Gastroesophageal sphincter (tissue), 4 donors: Measurements from ENCODE around the gene ABCA6. TPM values are rescaled to one million over a fixed set of nuclear protein-coding genes. Genes with fewer than 3 reads are reported as not detected.
"Not testable (repeated sequence)": the region's sequence is repeated elsewhere in the genome, so short reads cannot be mapped to it uniquely, and the experiment has no call there.

Experiments
- ATAC-seq: fragments of 150-250 bp; one replicate; pipeline ENCODE4 v1.9.1; 2016; ENCODE audit warnings: mild to moderate bottlenecking, moderate library complexity
- H3K27ac ChIP-seq, 4 donors: fragments of 200-600 bp; sonication (generic) in 3 of 4; 1 replicate in 3 of 4; 2 replicates in 1 of 4; pipeline ENCODE4 v1.5.1; 2016 to 2019
- H3K27me3 ChIP-seq: fragments of 200-600 bp; sonication (generic); one replicate; pipeline ENCODE4 v1.5.1; 2019
- H3K36me3 ChIP-seq, 2 donors: fragments of 200-600 bp; sonication (generic); one replicate each; pipeline ENCODE4 v1.5.1; 2019; ENCODE audit warnings: control low read depth in 1 of 2
- H3K4me1 ChIP-seq, 3 donors: fragments of 200-600 bp; sonication (generic); 1 replicate in 2 of 3; 2 replicates in 1 of 3; pipeline ENCODE4 v1.5.1; 2016 to 2019; ENCODE audit warnings: control low read depth in 2 of 3
- H3K4me3 ChIP-seq, 2 donors: fragments of 200-600 bp; sonication (generic); one replicate each; pipeline ENCODE4 v1.5.1; 2019; ENCODE audit warnings: mild to moderate bottlenecking in 1 of 2, moderate library complexity in 1 of 2
- H3K9me3 ChIP-seq, 3 donors: fragments of 200-600 bp; sonication (generic); one replicate each; pipeline ENCODE4 v1.5.1; 2017 to 2019; ENCODE audit warnings: control low read depth in 2 of 3
- EP300 ChIP-seq: sonication (generic); formaldehyde crosslinking; IDR thresholded peaks from one replicate; pipeline ENCODE4 v1.6.1; 2017; ENCODE audit warnings: antibody characterized with exemption, mild to moderate bottlenecking
- POLR2A ChIP-seq, 2 donors: fragments of 450-650 bp; IDR thresholded peaks; one replicate each; pipeline ENCODE4 v1.6.1; 2017; ENCODE audit warnings: antibody characterized with exemption in 2 of 2, mild to moderate bottlenecking in 2 of 2, moderate library complexity in 1 of 2
- POLR2AphosphoS5 ChIP-seq: sonication (generic); formaldehyde crosslinking; IDR thresholded peaks from one replicate; pipeline ENCODE4 v1.6.1; 2017; ENCODE audit warnings: antibody characterized with exemption
- WGBS, 2 donors: methylation state at CpG; one replicate each; pipeline ENCODE4 v1.1.5; 2018; ENCODE audit warnings: low coverage in 1 of 2; 5-methylcytosine and 5-hydroxymethylcytosine counted together
- total RNA-seq, 4 donors: library from RNA; depleted of rRNA; stranded (reverse); fragments of >200 nt; gene quantifications; one replicate each; pipeline ENCODE4 v1.1.0, GENCODE V29; 2016
- TF ChIP-seq, protein P1 (sequence below), 4 experiments: fragments of 200-600 bp in 2 of 4; fragments of 450-650 bp in 2 of 4; sonication (generic) in 1 of 4; IDR thresholded peaks; one replicate each; pipeline ENCODE4 v1.5.1; 2017 to 2019; ENCODE audit warnings: antibody characterized with exemption in 4 of 4, mild to moderate bottlenecking in 2 of 4, moderate library complexity in 2 of 4

The ABCA6 gene
- total RNA-seq, 4 donors from 2014 or later: 35.8 to 133 (median 71.1) TPM

DNA sequence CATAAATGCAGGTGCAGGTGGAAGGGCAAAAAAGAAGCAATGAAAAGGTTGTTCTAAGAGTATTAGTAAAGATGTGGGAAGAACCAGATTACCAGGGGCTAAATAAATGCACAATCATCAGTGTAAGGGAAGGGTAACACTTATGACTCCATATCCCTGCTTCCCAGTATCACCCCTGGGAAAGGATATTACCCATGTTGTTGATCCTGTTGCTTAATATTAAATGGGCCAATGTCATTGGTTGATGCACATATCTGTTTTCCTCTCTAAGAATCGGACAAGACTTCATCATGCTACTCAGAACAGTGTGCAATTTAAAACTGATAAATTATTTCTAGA lies 34.7 kb upstream of the ABCA6 start:
- no peaks in the 10 kb centered on the region for H3K9me3 ChIP-seq
- 83% methylated on average over 1 of the region's 1 CpG; no CpG with 5 or more reads in 1 of the 2 donors for WGBS, 2 donors
- no peak overlapping the region for H3K4me3 ChIP-seq
- peaks cover 0 to 8% of the 10 kb centered on the region in 2 donors for H3K36me3 ChIP-seq
- TF ChIP-seq, protein P1, sequence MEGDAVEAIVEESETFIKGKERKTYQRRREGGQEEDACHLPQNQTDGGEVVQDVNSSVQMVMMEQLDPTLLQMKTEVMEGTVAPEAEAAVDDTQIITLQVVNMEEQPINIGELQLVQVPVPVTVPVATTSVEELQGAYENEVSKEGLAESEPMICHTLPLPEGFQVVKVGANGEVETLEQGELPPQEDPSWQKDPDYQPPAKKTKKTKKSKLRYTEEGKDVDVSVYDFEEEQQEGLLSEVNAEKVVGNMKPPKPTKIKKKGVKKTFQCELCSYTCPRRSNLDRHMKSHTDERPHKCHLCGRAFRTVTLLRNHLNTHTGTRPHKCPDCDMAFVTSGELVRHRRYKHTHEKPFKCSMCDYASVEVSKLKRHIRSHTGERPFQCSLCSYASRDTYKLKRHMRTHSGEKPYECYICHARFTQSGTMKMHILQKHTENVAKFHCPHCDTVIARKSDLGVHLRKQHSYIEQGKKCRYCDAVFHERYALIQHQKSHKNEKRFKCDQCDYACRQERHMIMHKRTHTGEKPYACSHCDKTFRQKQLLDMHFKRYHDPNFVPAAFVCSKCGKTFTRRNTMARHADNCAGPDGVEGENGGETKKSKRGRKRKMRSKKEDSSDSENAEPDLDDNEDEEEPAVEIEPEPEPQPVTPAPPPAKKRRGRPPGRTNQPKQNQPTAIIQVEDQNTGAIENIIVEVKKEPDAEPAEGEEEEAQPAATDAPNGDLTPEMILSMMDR (IDR thresholded peaks at IDR 0.05): no peak
- TF ChIP-seq POLR2A (IDR thresholded peaks at IDR 0.05) (no peak), POLR2AphosphoS5 (no peak), EP300 (no peak)
- H3K4me1 ChIP-seq: no peaks in the 10 kb centered on the region
- no peak overlapping the region for H3K27ac ChIP-seq
- no peak for ATAC-seq
- no peaks in the 10 kb centered on the region for H3K27me3 ChIP-seq

DNA sequence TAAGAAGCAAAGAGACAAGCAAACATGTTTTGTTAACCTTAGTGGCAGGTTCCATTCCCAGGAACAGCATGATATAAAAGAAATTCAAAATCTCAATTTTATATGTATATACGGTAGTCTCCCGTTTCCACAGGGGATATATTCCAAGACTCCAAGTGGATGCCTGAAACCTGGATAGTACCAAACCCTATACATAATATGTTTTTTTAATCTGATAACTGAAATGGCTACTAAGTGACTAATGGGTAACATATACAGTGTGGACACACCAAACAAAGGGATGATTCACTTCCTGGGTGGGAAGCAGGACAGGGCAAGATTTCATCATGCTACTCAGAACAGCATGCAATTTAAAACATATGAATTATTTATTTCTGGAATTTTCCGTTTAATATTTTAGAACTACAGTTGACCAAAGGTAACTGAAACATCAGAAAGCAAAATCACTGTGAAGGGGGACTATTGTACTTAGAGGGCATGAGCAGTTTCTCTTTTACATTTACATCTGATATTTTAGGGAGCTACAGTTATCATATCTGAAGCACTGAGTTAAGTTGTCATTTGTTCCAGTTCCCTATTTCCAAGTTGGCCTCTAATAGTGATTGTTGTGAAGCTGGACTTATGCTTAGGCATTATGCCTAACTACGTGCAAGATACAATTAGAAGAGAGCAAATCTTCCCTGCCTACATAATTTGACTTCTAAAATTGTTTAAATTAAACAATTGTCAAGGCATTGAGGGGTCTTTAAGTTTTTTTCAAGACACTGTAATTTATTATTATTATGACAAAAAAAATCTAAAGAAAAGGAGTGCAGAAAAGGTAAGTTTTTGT lies 34.1 kb upstream of the ABCA6 start:
- WGBS, 2 donors: 73 to 84% methylated on average over 4 of the region's 4 CpGs
- Histone ChIP-seq H3K27me3 (no peaks in the 10 kb centered on the region), H3K4me3 (no peak overlapping the region), H3K36me3 (peaks cover 0 to 8% of the 10 kb centered on the region in 2 donors), H3K9me3 (no peaks in the 10 kb centered on the region), H3K4me1 (no peaks in the 10 kb centered on the region), H3K27ac (no peak overlapping the region)
- TF ChIP-seq, protein P1 (IDR thresholded peaks at IDR 0.05): no peak
- TF ChIP-seq POLR2AphosphoS5 (no peak), EP300 (no peak), POLR2A (IDR thresholded peaks at IDR 0.05) (no peak)
- no peak for ATAC-seq

DNA sequence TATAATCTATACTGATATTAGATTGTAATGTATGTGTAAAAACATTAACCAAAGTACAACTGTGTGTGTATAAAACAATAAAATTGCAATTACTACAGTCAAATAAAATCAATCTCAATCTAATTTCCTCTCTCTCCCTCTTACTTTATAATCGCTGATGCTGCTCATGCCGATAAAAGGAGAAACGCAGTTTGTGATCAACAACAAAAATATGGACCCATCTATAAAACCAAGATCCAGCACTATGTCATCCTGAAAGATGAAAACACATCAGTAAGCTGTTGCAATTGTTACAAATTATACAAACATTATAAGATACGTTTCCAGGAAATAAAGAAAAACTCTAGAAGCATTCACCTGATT lies 33.5 kb upstream of the ABCA6 start:
- Histone ChIP-seq H3K4me1 (no peaks in the 10 kb centered on the region), H3K27me3 (no peaks in the 10 kb centered on the region), H3K4me3 (no peak overlapping the region), H3K9me3 (no peaks in the 10 kb centered on the region), H3K27ac (no peak overlapping the region), H3K36me3 (peaks cover 0 to 8% of the 10 kb centered on the region in 2 donors)
- ATAC-seq: no peak
- WGBS, 2 donors: 77 to 80% methylated on average over 4 of the region's 4 CpGs
- TF ChIP-seq, protein P1 (IDR thresholded peaks at IDR 0.05): no peak
- TF ChIP-seq POLR2A (IDR thresholded peaks at IDR 0.05) (no peak), POLR2AphosphoS5 (no peak), EP300 (no peak)

DNA sequence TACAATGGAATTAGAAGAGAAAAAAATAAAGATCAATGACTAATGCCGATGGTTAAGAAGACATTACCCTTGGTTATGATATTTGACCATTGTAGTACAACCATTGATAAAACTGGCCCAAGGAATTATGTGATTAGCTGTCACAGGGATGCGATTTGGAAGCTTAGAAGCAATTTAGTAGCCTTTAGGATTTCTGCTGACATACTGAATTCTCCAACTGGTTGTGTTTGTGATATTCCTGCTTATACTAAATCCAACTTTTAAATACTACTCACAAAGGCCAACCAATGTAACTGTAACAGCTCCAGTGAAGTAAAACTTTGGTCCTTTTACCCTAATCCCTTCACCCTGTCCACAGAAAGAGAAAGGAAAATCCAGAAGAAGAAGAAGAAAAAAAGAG lies 31.4 kb upstream of the ABCA6 start:
- Histone ChIP-seq H3K36me3 (peaks cover 0 to 8% of the 10 kb centered on the region in 2 donors), H3K27me3 (no peaks in the 10 kb centered on the region), H3K4me3 (no peak overlapping the region), H3K4me1 (no peaks in the 10 kb centered on the region), H3K9me3 (no peaks in the 10 kb centered on the region), H3K27ac (no peak overlapping the region)
- TF ChIP-seq POLR2A (IDR thresholded peaks at IDR 0.05): no peak
- no peak for TF ChIP-seq POLR2AphosphoS5
- TF ChIP-seq, protein P1 (IDR thresholded peaks at IDR 0.05): no peak
- 50 to 53% methylated on average over 2 of the region's 2 CpGs for WGBS, 2 donors
- ATAC-seq: no peak

DNA sequence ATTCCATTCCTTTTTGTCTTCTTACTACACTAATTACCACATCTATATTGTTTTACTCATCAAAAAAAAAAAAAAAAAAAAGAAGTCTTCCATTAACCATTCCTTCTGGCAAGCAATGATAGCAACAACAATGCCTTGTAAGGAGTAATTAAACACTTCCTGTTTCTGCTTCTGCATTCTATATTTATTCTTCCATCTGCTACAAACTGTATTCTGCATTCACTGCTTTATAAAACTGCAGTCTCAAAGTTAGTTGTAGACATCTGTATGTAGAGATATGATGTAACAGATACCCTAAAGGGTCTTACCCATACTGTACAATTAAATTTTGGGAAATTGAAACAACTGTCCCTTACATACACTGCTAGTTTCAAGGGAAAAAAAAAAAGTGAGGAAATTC lies 28.7 kb upstream of the ABCA6 start:
- TF ChIP-seq POLR2A (IDR thresholded peaks at IDR 0.05): no peak
- TF ChIP-seq, protein P1 (IDR thresholded peaks at IDR 0.05): no peak
- no peak for TF ChIP-seq POLR2AphosphoS5
- TF ChIP-seq EP300: no peak
- Histone ChIP-seq H3K4me1 (no peaks in the 10 kb centered on the region), H3K27ac (no peak overlapping the region), H3K9me3 (no peaks in the 10 kb centered on the region), H3K36me3 (peaks cover 0 to 8% of the 10 kb centered on the region in 2 donors), H3K4me3 (no peak overlapping the region), H3K27me3 (no peaks in the 10 kb centered on the region)
- no peak for ATAC-seq

DNA sequence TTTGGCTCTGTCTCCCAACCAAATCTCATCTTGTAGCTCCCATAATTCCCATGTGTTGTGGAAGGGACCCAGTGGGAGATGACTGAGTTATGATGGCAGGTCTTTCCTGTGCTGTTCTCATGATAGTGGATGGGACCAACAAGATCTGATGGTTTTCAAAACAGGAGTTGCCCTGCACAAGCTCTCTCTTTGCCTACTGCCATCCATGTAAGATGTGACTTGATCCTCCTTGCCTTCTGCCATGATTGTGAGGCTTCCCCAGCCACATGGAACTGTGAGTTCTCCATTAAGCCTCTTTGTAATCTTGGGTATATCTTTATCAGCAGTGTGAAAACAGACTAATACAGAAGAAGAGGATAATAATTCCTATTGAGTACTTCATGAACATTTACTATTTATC lies 26.9 kb upstream of the ABCA6 start:
- not testable (repeated sequence) for H3K4me3 ChIP-seq, ATAC-seq, H3K4me1 ChIP-seq

More for the DNA sequence above, 26.9 kb upstream of the ABCA6 start:
- not testable (repeated sequence) for H3K36me3 ChIP-seq, H3K9me3 ChIP-seq, H3K27ac ChIP-seq, H3K27me3 ChIP-seq
